ENCODE measurements around the gene NOL9. TPM values are rescaled to one million over a fixed set of nuclear protein-coding genes. Genes with fewer than 3 reads are reported as not detected.

NOL9 gene
- total RNA-seq, 1 donor from 2014 or later: 11.1 TPM

GRCh38 chr1:6591222-6591621 is 36.9 kb upstream of the NOL9 start:
- DNase-seq (ENCODE audit: low spot score): peak; percentile 48

GRCh38 chr1:6590046-6590445 is 35.7 kb upstream of the NOL9 start:
- no peak for DNase-seq (ENCODE audit: low spot score)
- no peak for ATAC-seq

More at GRCh38 chr1:6591222-6591621, 36.9 kb upstream of the NOL9 start:
- peak; percentile 26 for ATAC-seq

- ATAC-seq (no peak), DNase-seq (ENCODE audit: low spot score) (no peak)
Measured at GRCh38 chr1:6588893-6589520, 34.7 kb upstream of the NOL9 start.

GRCh38 chr1:6588128-6588892 is 34.0 kb upstream of the NOL9 start:
- peak; percentile 15 for ATAC-seq
- DNase-seq (ENCODE audit: low spot score): no peak

- ATAC-seq (peak; percentile 48), DNase-seq (ENCODE audit: low spot score) (peak; percentile 62)
Measured at GRCh38 chr1:6587261-6588005, 33.1 kb upstream of the NOL9 start.

- DNase-seq (ENCODE audit: low spot score) (peak; percentile 46), ATAC-seq (no peak)
Measured at GRCh38 chr1:6586404-6586816, 32.1 kb upstream of the NOL9 start.

GRCh38 chr1:6585841-6586240 is 31.5 kb upstream of the NOL9 start:
- ATAC-seq (no peak), DNase-seq (ENCODE audit: low spot score) (no peak)

GRCh38 chr1:6585081-6585722 is 30.9 kb upstream of the NOL9 start:
- ATAC-seq: no peak
- no peak for DNase-seq (ENCODE audit: low spot score)

GRCh38 chr1:6584126-6585080 is 30.1 kb upstream of the NOL9 start:
- DNase-seq (ENCODE audit: low spot score) (no peak), ATAC-seq (no peak)

GRCh38 chr1:6582370-6582769 is 28.1 kb upstream of the NOL9 start:
- peak; percentile 85 for DNase-seq (ENCODE audit: low spot score)
- peak; percentile 54 for ATAC-seq

GRCh38 chr1:6581561-6582305 is 27.4 kb upstream of the NOL9 start:
- ATAC-seq (no peak), DNase-seq (ENCODE audit: low spot score) (no peak)

GRCh38 chr1:6580593-6581409 is 26.5 kb upstream of the NOL9 start:
- peak; percentile 58 for ATAC-seq
- DNase-seq (ENCODE audit: low spot score): peak; percentile 84

GRCh38 chr1:6580119-6580592 is 25.8 kb upstream of the NOL9 start:
- ATAC-seq (no peak), DNase-seq (ENCODE audit: low spot score) (no peak)

- DNase-seq (ENCODE audit: low spot score) (peak; percentile 100), ATAC-seq (peak; percentile 90)
Measured at GRCh38 chr1:6579374-6580118, 25.2 kb upstream of the NOL9 start, which contains the start of gene ZBTB48. Gene ZBTB48, plus strand, starts transcription at chr1:6579994. Its CDS starts 616 bp downstream, at chr1:6580610.

GRCh38 chr1:6578624-6579373 is 24.5 kb upstream of the NOL9 start:
- DNase-seq (ENCODE audit: low spot score) (peak; percentile 47), ATAC-seq (no peak)

GRCh38 chr1:6577831-6578525 is 23.7 kb upstream of the NOL9 start:
- DNase-seq (ENCODE audit: low spot score): no peak
- ATAC-seq: no peak

Data from left lobe of liver (tissue), 2 donors.